GM19397 (cell line): ENCODE results near the gene PROS1.
"Not testable (repeated sequence)": the region's sequence is repeated elsewhere in the genome, so short reads cannot be mapped to it uniquely, and the experiment has no call there.

ENCODE experiments used
- ATAC-seq: cut with Tn5 transposase; IDR thresholded peaks from one replicate; pipeline ENCODE4 v1.9.1; 2021; ENCODE audit warnings: mild to moderate bottlenecking, moderate library complexity; ENCODE audit not compliant: unreplicated experiment

Gene PROS1

DNA sequence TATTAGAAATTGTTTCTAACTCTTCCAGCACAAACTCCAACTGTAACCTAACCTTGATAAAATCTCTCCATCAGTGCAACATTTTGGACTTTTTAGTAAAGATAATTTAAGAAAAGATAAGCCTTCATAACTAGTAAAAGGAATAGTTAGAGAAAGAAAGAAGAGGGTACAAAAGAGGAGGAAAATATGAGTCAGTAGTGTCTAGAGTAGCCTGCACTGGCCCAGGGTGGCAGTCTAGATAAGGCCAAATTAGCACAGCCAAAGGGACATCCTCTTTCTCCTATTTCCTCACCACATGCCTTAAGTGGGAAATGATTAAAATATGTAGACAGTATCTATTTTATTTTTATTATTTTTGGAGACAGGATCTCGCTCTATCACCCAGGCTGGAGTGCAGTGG lies 3.7 kb downstream of the PROS1 start:
- ATAC-seq, result no peak

DNA sequence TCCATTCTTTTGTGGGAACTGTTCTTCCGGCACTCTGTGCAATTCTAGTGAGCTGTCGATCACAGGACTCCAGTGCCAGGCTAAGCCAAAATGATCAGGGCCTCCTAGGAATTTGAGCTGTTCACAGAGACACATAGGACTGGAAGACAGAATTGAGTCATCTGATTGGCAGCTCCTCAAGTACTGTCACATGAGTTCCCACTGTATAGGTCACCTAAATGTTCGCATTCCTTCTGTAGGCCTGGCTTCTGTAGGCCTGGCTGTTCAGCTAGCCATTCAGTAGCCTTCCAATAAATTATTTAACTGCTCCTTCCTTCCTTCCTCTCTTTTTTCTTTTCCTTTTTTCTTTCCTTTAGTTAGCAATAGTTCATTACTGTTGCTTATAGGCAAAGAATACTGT lies 4.3 kb downstream of the PROS1 start:
- ATAC-seq, result no peak

DNA sequence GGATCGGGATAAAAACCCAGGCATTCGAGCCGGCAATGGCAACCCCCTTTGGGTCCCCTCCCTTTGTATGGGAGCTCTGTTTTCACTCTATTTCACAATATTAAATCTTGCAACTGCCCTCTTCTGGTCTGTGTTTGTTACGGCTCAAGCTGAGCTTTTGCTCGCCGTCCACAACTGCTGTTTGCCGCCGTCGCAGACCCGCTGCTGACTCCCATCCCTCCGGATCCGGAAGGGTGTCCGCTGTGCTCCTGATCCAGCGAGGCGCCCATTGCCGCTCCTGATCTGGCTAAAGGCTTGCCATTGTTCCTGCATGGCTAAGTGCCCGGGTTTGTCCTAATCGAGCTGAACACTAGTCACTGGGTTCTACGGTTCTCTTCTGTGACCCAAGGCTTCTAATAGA lies 8.6 kb downstream of the PROS1 start:
- not testable (repeated sequence) for ATAC-seq

DNA sequence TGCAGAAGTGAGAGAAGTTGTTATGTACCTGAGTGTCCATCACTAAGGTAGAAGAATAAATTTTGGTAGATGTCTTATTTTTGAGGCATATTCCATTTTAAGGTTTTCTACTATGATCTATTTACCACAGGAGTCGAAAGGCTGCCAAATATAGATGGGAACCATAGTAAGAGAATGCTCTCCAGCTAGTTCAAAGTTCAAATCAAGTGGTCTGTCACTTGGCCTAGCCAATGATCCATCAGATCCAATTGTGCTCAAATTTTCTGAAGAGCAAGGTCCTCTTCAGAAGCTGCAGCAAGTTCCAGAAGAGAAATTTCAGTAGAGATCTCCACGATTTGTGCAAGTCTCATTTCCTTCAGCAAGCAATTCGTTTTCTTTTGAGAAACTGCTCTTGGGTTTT lies 10.9 kb downstream of the PROS1 start:
- ATAC-seq, result no peak

DNA sequence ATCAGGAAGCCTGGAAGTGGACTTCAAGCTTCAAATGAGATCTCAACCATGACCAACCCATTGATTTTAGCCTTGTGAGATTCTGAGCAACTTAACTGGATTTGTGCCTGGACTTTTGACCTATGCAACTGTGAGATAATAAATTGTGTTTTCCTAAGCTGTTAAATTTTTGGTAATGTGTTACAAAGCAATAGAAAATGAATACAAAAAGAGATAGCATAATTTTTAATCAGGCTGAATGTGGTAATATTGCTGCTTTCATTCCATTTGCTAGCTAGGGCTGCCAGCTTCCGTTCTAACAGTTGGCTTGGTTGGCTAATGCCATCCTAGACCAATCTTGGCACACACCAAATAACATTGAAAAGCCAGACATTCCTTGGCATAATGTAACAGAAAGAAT lies 12.2 kb downstream of the PROS1 start:
- no peak for ATAC-seq

DNA sequence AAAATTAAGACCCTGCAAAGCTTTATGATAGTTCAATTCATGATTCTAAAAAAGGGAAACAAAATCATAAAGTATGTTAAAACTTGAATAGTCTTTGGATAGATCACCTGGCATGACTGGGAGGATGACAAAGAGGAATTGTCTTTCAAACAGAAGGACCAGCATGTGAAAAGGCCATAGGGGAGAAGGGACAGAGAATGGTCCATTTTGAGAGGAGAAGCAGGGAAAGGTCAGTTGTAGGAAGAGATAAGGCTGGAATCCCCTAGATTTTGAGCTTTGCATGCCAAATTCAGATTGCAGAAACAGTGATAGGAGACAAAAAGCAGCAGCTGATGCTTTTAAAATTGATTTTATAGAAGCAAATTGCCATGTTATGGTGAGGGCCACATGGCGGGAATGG lies 12.7 kb downstream of the PROS1 start:
- no peak for ATAC-seq

DNA sequence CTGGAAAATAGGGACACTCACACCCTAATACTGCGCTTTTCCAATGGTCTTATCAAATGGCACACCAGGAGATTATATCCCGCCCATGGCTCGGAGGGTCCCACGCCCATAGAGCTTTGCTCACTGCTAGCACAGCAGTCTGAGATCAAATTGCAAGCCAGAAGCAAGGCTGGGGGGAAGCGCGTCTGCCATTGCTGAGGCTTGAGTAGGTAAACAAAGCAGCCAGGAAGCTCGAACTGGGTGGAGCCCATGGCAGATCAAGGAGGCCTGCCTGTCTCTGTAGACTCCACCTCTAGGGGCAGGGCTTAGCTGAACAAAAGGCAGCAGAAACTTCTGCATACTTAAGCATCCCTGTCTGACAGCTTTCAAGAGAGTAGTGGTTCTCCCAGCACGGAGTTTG lies 23.7 kb downstream of the PROS1 start:
- ATAC-seq, result not testable (repeated sequence)

DNA sequence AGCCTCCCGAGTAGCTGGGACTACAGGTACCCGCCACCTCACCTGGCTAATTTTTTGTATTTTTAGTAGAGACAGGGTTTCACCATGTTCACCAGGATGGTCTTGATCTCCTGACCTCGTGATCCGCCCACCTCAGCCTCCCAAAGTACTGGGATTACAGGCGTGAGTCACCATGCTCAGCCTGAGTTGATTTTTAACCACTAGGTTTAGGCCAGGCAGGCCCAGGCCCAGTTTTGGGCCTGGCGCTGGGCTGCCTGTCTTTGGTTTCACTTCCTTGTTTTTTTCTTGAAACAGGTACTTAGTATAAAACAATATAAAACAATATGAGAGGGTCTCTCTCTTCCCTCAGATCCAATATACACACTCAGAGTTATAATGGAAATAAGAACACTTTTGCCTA lies 36.2 kb downstream of the PROS1 start:
- ATAC-seq, result not testable (repeated sequence)

DNA sequence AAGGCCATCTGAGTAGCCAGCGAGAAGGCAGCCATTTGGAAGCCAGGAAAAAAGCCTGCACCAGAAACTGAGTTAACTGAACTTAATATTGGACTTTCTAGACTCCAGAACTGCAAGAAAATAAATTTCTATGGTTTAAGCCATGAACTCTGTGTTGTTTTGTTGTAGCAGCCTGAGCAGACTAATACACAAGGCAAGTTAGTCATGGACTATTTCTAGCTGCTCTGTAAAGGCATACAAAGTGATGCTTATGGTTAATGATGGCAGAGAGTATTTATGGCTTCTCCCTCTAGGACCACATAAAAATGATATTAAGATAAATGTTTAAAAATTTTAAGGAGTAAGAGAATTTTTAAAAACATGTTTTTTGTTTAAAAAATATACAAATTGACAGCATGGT lies 37.1 kb downstream of the PROS1 start:
- ATAC-seq, result no peak

DNA sequence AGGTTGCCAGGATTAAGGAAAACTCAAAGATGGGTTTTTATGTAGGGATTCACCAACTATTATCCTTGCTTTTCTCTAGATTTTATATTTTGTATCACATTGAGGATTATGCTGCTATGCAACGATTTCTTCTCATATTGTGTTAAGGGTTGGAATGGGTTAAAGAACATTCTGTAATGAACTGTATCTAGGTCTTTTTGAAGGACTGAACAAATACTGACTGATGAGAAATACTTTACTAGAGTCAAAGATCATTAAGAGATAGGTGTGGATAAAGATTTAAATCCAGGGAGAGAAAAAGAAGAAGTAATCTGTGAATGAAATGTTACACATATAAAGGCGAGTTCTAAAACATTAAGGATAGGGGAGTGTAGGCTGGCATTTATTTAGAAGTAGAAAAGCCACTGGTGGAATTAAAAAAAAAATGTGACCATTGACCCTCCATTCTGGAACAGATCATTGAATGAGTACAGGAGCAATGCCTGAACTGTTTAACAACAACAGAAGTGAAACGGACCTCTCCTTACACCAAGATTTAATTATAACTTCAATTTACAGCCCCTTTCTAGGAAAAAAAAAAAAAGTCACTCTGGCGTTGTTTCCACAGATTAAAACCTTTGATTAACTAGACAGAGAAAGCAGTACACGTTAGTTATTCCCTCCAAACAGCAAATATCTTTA lies 39.2 kb downstream of the PROS1 start:
- ATAC-seq, result no peak

DNA sequence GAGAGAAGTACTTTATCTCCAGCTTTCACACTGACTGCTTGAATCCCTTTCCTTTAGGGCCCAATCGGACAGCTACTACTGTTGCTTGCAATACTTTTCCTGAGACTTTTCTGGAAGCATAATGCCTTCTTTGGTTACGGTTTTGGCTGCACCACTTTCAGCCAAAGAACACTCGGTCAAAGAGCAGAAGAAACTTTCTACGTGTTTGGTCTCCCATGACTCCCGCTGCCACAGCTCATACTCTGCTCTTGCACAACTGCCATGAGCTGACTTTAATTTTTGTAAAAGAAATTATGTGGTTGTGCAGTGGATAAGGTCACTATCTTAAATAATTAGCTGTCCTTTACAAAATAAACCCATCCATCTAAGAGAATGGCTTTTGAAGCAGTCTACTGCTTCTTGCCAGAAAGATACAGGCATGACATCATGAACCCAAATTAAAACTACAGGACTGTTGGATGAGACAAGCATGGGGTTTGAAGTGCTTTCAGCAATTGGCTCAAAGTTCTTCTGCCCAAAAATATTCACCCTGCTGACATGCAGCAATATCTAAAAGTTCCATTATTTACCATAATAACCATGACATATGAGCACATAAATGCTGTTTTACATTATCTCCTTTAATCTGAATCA lies 42.0 kb downstream of the PROS1 start:
- no peak for ATAC-seq

DNA sequence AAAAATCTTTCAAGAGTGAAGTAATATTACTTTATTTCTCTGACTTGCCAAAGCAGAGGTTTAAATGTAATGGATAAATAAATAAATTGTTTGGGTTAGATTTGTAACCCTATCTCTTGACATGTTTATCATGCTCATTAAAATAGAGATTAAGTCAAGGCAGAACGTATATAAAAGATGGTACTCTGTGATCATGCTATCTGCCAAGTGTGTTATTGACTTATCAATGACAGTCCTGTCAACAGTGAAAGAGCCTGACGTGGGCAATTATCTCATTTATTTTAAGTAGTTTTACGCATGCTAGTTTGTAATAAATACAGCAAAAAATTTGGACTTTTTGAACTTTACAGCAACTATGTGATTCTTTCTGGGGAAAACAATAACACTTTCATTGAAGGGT lies 43.7 kb downstream of the PROS1 start:
- ATAC-seq, result no peak

DNA sequence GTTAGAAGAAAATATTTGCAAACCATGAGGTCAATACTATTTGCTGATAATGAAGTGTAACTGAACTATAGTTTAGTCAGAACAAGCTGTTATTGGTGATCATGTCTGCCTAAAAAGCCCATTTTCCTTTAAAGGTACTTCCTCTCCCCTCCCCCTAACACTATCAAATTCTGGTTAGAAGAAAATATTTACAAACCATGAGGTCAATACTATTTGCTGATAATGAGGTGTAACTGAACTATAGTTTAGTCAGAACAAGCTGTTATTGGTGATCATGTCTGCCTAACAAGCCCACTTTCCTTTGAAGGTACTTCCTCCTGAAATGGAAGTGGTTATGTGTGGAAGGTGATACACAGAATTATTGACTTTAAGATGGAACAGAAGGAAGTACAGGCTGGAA lies 46.9 kb downstream of the PROS1 start:
- no peak for ATAC-seq

DNA sequence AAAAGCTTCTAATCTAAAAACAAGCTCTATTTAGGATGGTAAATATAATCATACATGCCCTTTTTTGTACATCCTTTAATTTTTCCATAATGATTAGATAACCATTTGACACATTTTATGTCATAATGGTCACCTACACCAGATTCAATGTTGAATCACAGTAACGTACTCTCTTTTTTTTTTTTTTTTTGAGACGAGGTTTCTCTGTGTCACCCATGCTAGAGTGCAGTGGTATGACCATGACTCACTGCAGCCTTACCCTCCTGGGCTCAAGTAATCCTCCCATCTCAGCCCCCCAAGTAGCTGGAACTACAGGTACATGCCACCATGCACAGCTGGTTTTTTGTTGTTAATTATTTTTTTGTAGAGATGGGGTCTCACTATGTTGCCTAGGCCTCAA lies 49.2 kb downstream of the PROS1 start:
- ATAC-seq, result no peak

DNA sequence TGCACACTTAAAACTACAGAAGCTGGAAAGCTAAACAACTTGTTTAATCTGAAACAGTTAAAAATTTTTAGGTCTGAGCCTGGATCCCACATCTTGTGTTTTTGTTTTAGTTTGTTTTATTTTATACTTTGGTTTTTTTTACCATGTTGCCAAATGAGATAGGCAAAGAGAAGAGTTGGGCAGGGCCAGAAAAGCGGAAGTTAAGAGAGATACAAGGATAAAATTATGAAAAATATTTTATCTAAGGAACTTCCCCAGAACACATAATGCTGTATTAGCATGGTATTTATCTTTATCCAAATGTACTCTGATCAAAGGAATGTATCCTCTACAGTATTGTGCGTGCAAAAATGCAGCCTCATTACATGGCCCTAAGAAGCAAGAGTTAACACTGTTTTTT lies 50.7 kb downstream of the PROS1 start:
- no peak for ATAC-seq

DNA sequence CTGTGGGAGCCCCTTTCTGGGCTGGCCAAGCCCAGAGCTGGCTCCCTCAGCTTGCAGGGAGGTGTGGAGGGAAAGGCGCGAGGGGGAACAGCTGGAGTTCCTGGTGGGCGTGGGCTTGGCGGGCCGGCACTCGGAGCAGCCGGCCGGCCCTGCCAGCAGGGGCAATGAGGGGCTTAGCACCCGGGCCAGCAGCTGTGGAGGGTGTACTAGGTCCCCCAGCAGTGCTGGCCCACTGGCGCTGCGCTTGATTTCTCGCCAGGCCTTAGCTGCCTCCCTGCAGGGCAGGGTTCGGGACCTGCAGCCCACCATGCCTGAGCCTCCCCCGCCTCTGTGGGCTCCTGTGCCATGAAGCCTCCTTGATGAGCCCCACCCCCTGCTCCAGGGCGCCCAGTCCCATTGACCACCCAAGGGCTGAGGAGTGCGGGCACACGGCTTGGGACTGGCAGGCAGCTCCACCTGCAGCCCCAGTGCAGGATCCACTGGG lies 56.1 kb downstream of the PROS1 start:
- not testable (repeated sequence) for ATAC-seq

DNA sequence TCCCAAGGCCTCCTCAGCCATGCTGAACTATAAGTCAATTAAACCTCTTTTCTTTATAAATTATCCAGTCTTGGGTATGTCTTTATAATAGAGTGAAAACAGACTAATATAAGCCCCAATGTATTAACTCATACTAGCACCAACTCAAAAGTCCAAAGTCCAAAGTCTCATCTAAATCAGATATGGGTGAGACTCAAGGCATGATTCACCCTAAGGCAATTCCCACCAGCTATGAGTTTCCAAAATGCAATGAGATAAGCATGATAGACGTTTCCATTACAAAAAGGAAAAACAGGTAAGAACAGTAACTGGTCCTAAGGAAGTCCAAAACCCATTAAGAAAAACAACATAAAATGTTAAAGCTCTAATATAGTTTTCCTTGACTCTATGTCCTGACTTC lies 60.1 kb downstream of the PROS1 start:
- ATAC-seq, result not testable (repeated sequence)

DNA sequence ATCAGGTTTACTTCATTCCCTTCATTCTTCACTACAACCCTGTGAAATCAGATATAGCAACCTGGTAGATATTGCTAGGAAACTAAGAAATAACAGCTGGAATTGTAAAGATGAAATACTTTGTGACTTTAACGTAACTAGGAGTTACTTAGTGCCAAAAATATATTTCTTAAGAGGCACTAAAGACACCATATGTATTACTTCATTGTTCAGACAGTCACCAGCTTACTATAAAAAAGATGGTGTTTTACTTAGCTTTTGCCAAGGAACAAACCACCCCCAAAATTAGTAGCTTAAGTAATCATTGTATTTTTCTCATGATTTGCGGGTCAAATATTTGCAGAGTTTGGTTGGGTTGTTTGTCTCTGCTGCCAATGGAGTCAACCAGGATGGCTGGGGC lies 62.5 kb downstream of the PROS1 start:
- ATAC-seq, result no peak

DNA sequence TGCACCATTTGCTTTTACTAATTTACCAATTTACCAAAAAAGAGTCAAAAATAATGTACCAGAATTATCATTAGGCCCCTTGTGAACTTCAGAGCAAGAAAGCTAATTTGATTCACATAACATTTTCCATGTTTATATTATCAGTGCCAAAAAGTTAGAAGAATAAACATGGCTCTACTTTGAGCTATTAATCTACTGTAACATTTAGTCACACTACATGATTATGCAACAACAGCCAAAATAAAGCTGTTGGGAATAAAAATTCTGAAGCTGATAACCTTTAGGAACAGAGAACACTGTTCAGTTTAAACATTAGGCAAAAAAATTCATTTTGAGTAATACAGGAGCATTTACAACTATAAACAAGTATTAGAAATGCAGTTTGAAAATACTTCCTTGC lies 63.6 kb downstream of the PROS1 start:
- ATAC-seq, result no peak

DNA sequence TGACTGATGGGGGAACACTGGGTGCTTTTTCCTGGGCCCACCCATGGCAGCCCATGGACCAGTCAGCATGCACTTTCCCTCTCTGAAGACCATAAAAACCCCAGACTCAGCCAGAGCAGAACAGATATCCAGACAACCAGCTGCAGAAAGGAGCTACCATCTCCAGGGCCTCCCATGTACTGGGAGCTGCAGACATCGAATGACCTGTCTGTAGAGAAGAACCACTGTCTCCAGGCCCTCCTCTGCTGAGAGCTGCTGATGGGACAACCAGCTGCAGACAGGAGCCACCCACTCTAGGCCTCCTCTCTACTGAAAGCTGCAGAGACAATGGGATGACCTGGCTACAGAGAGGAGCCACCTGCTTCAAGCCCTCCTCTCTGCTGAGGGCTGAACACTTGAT lies 66.6 kb downstream of the PROS1 start:
- ATAC-seq, result no peak

DNA sequence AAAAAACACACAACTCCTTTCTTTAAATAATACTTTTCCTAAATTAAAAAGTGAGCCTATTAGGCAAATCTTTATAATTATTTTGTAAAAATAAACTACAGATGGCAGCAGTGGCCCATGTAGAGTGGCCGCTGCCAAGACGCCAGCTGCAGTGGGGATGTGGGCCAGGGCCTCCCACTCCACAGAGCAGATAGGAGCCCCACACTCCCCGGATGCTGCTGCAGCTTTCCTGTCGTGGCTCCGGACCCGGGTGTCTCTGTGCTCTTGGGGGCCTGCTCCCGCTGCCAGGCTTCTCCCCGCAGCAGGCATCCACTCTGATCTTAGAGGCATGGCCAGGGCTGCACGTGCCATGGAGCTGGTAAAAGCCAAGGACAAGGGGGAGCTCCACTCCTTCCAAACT lies 67.5 kb downstream of the PROS1 start:
- no peak for ATAC-seq

DNA sequence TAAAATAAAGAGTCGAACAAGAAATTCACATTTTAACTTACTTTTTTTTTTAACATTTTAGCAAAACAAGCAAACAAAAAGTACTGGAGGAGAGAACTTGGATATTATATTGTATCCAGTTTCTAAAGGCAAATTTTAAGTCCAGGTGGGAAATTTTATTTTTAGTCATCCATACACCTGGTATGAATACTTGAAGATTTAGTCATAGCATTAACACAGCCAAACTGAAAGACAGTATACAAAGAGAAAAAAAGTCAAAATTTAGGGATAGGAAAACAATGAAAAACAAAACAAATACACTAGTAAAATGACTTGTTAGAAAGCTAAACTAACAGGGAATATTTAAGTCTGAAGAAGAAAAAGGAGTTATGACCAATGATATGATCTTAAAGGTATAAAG lies 69.1 kb downstream of the PROS1 start:
- ATAC-seq, result no peak
